Hepatic stellate cell (primary cell): ENCODE data around the gene CEP43.

Experiments
- DNase-seq: peaks from one replicate; pipeline ENCODE4 v3.0.0; 2011; ENCODE audit warnings: low spot score

Gene CEP43

DNA sequence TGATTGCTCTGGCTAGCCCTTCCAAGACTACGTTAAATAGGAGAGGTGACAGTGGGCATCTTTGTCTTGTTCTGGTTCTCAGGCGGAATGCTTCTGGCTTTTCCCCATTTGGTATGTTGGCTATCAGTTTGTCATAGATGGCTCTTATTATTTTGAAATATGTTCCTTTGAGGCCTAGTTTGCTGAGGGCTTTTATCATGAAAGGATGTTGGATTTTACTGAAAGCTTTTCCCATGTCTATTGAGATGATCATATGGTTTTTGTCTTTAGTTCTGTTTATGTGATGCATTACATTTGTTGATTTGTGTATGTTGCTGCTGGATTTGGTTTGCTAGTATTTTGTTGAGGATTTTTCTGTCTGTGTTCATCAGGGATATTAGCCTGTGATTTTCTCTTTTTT, 32.9 kb upstream of the CEP43 start:
- no peak for DNase-seq

DNA sequence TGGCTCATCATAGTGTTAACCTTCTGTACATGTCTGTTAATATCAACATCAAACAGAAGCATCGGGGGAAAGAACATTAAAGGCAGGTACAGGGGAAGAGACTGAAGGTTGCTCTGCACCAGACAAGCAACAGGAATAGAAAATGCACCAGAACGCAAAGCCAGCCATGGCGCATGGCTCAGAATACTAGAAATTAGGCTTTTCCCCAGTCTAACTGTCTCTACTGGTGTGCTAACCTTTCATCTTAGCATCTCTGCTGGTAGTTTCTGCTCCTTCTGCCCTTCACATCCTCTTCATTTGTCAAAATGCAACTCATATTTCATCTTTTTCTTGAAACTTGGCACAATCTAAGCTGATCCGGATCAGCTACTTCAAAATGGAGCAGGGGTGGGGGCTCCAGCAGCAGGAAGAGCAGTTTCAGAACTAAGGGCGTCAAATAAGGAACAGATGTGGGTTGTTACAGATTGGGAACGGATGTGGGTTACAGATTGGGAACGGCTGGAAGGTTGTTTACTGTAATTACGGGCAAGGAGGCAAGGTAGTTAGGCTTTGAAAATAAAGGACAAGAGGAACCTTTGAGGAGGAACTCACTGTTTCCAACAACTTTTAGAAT, 29.7 kb upstream of the CEP43 start:
- no peak for DNase-seq

- no peak for DNase-seq
These were observed 29.1 kb upstream of the CEP43 start for GRCh38 chr6:166970091-166970490.

DNA sequence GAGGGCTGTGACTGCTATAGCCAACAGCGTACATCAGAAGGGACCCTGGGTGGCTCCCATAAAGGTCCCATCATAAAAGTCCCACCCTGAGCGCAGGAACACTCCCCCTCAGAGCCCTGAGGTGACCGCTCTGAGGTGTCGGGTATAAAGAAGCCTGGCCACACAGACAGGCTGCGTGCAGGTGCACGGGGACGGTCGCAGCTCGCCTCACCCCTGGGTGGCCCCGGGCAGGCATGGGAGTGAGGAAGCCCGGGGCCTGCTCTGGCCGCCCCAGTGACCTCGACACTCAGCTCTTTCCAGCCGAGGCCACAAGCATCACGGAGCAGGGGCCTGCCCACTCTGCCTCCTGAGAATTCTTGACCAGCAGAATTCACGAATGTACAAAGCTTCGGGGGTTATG, 28.4 kb upstream of the CEP43 start:
- no peak for DNase-seq

GRCh38 chr6:166971271-166971670, 27.9 kb upstream of the CEP43 start:
- no peak for DNase-seq

GRCh38 chr6:166972101-166972500, 27.1 kb upstream of the CEP43 start:
- DNase-seq: no peak

DNA sequence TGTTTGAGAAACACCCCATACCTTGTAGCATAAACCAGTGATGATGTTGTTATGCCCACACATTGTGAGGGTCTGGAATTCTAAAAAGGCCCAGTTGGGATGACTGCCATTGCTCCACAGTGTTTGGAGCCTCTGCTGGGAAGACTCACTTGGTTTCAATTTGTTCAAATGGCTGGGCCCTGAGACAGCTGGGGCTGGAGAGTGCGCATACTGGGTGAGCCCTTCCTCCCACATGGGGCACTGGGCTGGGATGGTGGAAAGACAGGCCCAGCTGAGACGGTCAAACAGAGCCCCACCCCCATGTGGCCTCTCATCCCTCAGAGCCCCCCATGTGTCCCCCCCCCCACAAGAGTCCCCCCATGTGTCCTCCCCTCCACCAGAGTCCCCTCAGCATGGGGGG, 22.6 kb upstream of the CEP43 start:
- DNase-seq: no peak

- peak; percentile 44 for DNase-seq
These were observed 21.3 kb upstream of the CEP43 start for GRCh38 chr6:166977621-166978525.

GRCh38 chr6:166980738-166981137, 18.5 kb upstream of the CEP43 start:
- DNase-seq: no peak

GRCh38 chr6:166987448-166987847, 11.7 kb upstream of the CEP43 start:
- DNase-seq: no peak

DNA sequence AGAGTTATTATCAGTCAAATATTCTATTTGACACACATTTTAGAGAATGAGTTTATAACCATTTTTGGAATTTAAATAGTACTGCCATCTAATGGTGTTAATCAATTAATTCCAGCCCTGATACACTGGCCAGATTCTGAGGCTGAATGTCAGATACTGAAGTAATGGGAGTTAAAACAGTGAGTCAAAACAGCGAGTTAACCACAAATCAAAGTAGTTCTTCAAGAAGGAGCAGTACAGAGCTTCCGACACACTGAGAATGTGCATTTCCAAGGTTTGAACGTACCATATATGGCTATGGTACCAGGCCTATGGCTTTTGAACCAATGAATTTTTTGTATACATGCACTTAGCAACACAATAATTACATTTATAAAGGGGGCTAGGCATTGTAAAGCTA, 11.3 kb upstream of the CEP43 start:
- no peak for DNase-seq

DNA sequence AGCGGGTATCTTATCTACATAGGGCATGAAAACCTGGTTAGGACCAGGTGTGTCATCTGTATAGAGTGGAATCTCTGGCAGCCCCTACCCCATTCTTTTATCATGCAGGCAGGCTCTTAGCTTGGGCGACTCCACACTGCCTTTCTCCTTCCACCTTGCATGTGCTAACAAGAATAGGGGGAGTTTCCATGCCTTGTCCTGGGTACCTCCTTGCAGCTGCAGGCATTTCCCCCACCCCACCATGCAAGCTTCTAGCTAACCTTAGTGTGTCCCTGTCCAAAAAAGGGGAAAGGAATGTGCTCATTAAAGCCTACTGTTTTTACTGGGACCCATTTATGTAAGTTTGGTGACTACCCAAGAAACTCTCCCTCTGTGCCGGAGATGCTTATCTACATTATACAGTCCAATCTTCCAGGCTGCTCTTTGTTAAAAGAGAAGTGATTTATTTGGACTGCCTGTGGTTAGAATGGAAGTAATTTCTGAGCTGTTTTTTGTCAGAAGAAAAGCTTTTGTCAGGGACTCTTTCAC, 10.5 kb upstream of the CEP43 start:
- DNase-seq: no peak

- DNase-seq: no peak
These were observed 9.7 kb upstream of the CEP43 start for GRCh38 chr6:166989427-166990032.

GRCh38 chr6:166996406-166996805, 2.8 kb upstream of the CEP43 start:
- no peak for DNase-seq

DNA sequence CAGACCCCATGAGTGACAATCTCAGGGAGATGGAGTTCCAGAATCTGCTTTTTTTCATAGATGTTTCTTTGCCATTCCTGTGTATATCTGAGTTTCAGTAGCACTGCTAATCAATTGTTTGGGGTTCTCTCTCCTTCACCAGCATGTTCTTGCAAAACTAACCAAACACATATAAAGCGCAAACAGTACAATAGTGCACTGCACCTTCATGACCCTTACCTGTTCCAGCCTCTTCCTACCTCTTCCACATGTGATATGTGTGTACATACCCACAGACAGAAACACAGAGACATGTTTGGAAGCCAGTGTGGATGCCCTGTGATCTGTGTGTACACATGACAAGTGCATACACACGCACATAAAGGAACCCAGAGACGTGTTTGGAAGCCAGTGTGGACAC, 1.8 kb upstream of the CEP43 start:
- DNase-seq: no peak

- DNase-seq: peak; percentile 41
These were observed 1.4 kb upstream of the CEP43 start for GRCh38 chr6:166997768-166998255.

- no peak for DNase-seq
These were observed 697 bp upstream of the CEP43 start for GRCh38 chr6:166998256-166999144.

- DNase-seq: no peak
These were observed 672 bp downstream of the CEP43 start for GRCh38 chr6:166999884-167000253.

GRCh38 chr6:167000759-167001158, 1.6 kb downstream of the CEP43 start:
- DNase-seq: no peak

DNA sequence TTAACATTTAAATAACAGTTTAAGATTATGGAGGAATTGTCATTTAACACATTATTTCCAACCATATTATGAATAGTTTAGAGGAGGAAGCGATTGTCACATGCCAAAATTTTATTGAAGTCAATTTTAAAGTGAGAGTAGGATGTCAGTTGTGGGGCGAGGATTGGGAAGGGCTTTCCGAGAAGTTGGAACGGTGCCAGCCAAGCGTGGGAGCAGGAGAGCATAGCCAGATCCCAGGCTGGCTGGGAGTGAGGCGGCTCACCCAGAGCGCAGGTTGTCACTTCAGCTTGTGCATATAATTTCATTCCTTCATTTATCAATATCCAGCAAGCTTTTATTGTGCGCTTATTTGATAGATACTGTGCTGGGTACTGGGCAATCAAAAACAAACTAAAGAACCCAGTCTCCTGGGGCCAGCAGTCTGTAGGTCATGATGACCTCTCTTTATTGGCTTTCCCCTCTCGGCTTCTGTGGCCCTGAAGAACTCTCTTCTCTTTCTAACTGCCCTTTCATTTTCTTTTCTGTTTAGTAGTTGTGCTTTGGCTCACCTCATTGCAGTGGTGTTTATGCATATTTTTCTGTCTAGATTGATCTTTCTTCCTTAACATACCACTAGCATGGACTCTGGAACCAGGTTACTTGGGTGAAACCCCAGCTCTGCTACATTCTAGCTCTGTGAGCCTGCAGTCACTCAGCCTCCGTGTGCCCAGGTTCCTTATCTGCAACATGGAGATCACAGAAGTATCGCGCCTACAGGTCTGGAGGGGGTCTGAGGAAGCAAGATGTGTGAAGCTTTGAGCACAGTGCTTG, 6.4 kb downstream of the CEP43 start:
- DNase-seq: no peak

GRCh38 chr6:167007985-167008384, 8.8 kb downstream of the CEP43 start:
- no peak for DNase-seq
